ACC112 (cell line): ENCODE data around the gene CACNG3.
"Not testable (repeated sequence)": the region's sequence is repeated elsewhere in the genome, so short reads cannot be mapped to it uniquely, and the experiment has no call there.

Source experiments
- H2AFZ ChIP-seq: fragments of 200-600 bp; sonication (generic); one replicate; pipeline ENCODE4 v1.6.0; 2017; ENCODE audit warnings: antibody characterized with exemption, low read length; ENCODE audit not compliant: unreplicated experiment
- H3K27ac ChIP-seq: fragments of 200-600 bp; sonication (generic); 2 replicates; pipeline ENCODE4 v1.5.1; 2014; ENCODE audit warnings: low read depth, mild to moderate bottlenecking, antibody characterized with exemption, low read length, moderate library complexity
- H3K27me3 ChIP-seq: fragments of 200-600 bp; sonication (generic); 2 replicates; pipeline ENCODE4 v1.6.1; 2014; ENCODE audit warnings: mild to moderate bottlenecking, antibody characterized with exemption, low read length, moderate library complexity, mixed read lengths; ENCODE audit not compliant: insufficient read depth
- H3K36me3 ChIP-seq: fragments of 200-600 bp; sonication (generic); 2 replicates; pipeline ENCODE4 v1.6.1; 2016; ENCODE audit warnings: mild to moderate bottlenecking, antibody characterized with exemption, low read length, moderate library complexity, mixed read lengths; ENCODE audit not compliant: insufficient read depth
- H3K4me1 ChIP-seq: fragments of 200-600 bp; sonication (generic); one replicate; pipeline ENCODE4 v1.6.1; 2016; ENCODE audit warnings: low read length, mixed read lengths; ENCODE audit not compliant: insufficient read depth, unreplicated experiment, control insufficient read depth
- H3K4me3 ChIP-seq: fragments of 200-600 bp; sonication (generic); 2 replicates; pipeline ENCODE4 v1.5.1; 2014; ENCODE audit warnings: mild to moderate bottlenecking, low read depth, low read length
- H3K79me2 ChIP-seq: fragments of 200-600 bp; sonication (generic); one replicate; pipeline ENCODE4 v1.6.0; 2016; ENCODE audit warnings: low read length; ENCODE audit not compliant: control insufficient read depth, unreplicated experiment, insufficient read depth

Gene CACNG3

DNA sequence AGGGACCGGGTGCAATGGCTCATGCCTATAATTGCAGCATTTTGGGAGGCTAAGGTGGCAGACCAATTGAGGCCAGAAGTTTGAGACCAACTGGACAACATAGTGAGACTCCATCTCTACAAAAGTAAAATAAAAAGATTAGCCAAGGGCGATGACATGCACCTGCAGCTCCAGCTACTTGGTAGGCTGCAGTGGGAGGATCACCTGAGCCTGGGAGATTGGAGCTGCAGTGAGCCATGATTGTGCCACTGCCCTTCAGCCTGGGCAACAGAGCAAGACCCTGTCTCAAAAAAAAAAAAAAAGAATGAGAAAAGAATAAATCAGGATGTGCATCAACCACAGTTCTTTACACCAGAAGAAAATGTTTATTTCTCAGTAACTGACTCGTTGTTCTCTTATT lies 76.0 kb downstream of the CACNG3 start:
- H3K27ac ChIP-seq: no peak overlapping the region
- H3K4me3 ChIP-seq: no peak overlapping the region
- no peaks in the 10 kb centered on the region for H3K27me3 ChIP-seq
- no peaks in the 10 kb centered on the region for H3K79me2 ChIP-seq
- no peaks in the 10 kb centered on the region for H3K4me1 ChIP-seq
- H3K36me3 ChIP-seq: no peaks in the 10 kb centered on the region
- no peak overlapping the region for H2AFZ ChIP-seq

DNA sequence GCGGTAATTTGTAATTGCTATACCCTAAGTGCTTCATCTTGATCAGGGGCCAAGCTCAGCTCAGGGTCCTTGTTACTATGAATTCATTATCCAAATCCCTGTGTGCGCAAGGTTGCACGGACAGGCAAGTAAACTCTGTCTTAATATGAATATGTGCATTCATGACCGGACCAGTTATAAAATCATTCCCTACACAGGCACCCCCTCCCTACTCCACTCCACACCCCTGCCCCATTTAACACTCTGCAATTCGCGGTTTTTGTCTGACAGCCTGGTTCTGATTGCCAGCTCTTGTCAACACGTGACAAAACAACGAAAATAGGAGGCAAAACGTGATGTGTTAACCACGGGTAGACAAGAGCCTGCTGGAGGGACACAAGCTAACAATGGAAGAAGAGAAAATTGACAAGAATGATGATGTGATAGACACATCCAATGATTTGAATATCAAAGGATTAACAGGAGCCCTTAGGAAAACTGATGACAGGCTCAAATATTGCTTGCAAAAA lies 76.5 kb downstream of the CACNG3 start:
- Histone ChIP-seq H3K36me3 (no peaks in the 10 kb centered on the region), H2AFZ (no peak overlapping the region), H3K4me3 (no peak overlapping the region), H3K27ac (no peak overlapping the region), H3K4me1 (no peaks in the 10 kb centered on the region), H3K79me2 (no peaks in the 10 kb centered on the region), H3K27me3 (no peaks in the 10 kb centered on the region)

GRCh38 chr16:24336491-24336890 lies 80.4 kb downstream of the CACNG3 start:
- no peaks in the 10 kb centered on the region for H3K79me2 ChIP-seq
- no peak overlapping the region for H3K27ac ChIP-seq
- 0 out of 2 replicates have a peak, but pooled peaks cover 2% of the 10 kb centered on the region for H3K27me3 ChIP-seq
- no peak overlapping the region for H3K4me3 ChIP-seq
- H3K36me3 ChIP-seq: no peaks in the 10 kb centered on the region
- H2AFZ ChIP-seq: no peak overlapping the region
- H3K4me1 ChIP-seq: no peaks in the 10 kb centered on the region

DNA sequence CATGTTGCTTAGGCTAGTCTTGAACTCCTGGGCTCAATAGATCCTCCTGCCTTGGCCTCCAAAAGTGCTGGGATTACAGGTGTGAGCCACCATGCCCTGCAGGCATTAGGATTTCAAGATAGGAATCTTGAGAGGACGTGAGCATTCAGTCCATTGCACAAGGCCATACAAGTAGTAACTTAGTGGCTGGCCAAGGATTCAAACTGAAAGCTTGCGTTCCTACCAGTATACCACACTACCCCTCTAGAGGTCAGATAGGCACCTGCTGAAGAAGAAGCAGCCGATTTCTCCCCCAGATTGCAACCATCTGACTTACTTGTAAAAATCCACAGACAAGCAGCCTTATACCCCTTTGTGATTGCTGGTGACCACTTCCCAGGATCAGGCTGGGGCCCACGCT lies 80.9 kb downstream of the CACNG3 start:
- H3K36me3 ChIP-seq: no peaks in the 10 kb centered on the region
- 0 out of 2 replicates have a peak, but pooled peaks cover 5% of the 10 kb centered on the region for H3K27me3 ChIP-seq
- no peak overlapping the region for H3K27ac ChIP-seq
- no peak overlapping the region for H2AFZ ChIP-seq
- no peak overlapping the region for H3K4me3 ChIP-seq
- no peaks in the 10 kb centered on the region for H3K4me1 ChIP-seq
- no peaks in the 10 kb centered on the region for H3K79me2 ChIP-seq

DNA sequence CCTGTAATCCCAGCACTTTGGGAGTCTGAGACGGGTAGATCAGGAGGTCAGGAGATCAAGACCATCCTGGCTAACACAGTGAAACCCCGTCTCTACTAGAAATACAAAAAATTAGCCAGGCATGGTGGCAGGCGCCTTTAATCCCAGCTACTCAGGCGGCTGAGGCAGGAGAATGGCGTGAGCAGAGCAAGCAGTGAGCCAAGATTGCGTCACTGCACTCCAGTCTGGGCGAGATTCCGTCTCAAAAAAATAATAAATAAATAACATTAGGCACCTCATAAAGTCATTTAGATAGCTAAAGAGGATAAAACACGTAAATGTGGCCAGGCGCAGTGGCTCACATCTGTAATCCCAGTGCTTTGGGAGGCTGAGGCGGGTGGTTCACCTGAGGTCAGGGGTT lies 87.7 kb downstream of the CACNG3 start:
- not testable (repeated sequence) for H2AFZ ChIP-seq, H3K36me3 ChIP-seq, H3K4me1 ChIP-seq, H3K4me3 ChIP-seq, H3K27ac ChIP-seq, H3K79me2 ChIP-seq, H3K27me3 ChIP-seq

DNA sequence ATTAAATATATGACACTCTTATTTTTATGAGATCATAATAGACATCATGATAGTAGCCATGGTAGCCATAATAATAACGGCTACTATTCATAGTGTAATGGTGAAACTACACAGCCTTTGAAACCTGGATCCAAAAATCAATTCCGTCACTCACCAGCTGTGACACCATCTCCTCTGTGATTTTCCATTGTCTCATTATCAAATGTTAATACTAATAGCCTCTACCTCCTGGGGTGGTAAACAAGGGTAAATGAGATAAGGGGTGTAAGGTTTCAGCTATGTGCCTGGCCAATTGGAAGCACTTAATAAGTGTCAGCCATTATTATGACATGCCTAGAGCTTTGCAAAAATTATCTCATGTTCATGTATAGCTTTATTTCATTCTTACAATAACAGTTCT lies 88.6 kb downstream of the CACNG3 start:
- Histone ChIP-seq H3K4me3 (no peak overlapping the region), H2AFZ (no peak overlapping the region), H3K79me2 (no peaks in the 10 kb centered on the region), H3K36me3 (no peaks in the 10 kb centered on the region), H3K27ac (no peak overlapping the region), H3K4me1 (no peaks in the 10 kb centered on the region), H3K27me3 (0 out of 2 replicates have a peak, but pooled peaks cover 5% of the 10 kb centered on the region)

DNA sequence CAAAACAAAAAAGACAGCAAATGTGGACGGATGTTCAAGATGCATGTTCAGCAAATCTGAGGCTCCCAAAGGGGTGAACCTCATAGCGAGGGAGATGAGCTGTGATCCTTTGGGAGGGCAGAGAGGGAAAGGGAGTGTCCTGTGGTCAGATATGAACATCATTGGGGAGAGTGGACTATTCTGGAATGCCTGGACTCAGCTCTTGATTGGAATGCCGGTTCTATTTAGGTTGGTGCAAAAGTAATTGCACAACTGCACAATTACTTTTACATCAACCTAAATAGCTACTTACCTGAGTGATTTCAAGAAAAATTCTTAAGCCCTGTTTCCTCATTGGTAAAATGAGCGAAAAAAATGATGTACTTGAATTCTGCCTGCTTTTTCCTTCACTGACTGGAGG lies 89.6 kb downstream of the CACNG3 start:
- Histone ChIP-seq H3K27ac (no peak overlapping the region), H2AFZ (no peak overlapping the region), H3K4me1 (no peaks in the 10 kb centered on the region), H3K36me3 (no peaks in the 10 kb centered on the region), H3K27me3 (0 out of 2 replicates have a peak, but pooled peaks cover 5% of the 10 kb centered on the region), H3K4me3 (no peak overlapping the region), H3K79me2 (no peaks in the 10 kb centered on the region)

- H3K4me3 ChIP-seq: no peak overlapping the region
- H3K27me3 ChIP-seq: no peaks in the 10 kb centered on the region
- H3K4me1 ChIP-seq: no peaks in the 10 kb centered on the region
- H3K36me3 ChIP-seq: no peaks in the 10 kb centered on the region
- H2AFZ ChIP-seq: no peak overlapping the region
- H3K79me2 ChIP-seq: no peaks in the 10 kb centered on the region
- H3K27ac ChIP-seq: no peak overlapping the region
Observed at GRCh38 chr16:24346734-24347133, 90.6 kb downstream of the CACNG3 start.

DNA sequence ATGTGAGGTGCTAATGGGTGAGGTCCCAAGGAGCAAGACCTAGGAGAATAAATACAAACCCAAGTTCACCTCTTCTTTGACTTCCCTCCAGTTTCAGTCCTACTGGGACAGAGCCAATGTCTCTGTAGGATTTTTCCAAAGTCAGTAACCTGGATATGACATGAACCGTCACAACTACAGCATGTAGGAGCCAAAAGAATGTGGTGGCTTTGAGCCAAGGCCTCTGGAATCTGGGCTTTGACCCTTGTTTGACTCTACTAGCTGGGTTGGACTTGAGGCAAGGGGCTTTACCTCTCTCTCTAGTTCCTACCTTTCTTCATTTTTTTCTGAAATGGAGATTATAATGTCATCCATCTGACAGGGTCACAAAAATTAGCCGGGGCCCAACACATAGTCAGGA lies 91.4 kb downstream of the CACNG3 start:
- Histone ChIP-seq H3K27me3 (no peaks in the 10 kb centered on the region), H3K4me1 (no peaks in the 10 kb centered on the region), H3K4me3 (no peak overlapping the region), H3K36me3 (no peaks in the 10 kb centered on the region), H2AFZ (no peak overlapping the region), H3K79me2 (no peaks in the 10 kb centered on the region), H3K27ac (no peak overlapping the region)

GRCh38 chr16:24348545-24349290 lies 92.6 kb downstream of the CACNG3 start:
- H3K27ac ChIP-seq: no peak overlapping the region
- H3K4me3 ChIP-seq: no peak overlapping the region
- H2AFZ ChIP-seq: no peak overlapping the region
- no peaks in the 10 kb centered on the region for H3K27me3 ChIP-seq
- no peaks in the 10 kb centered on the region for H3K79me2 ChIP-seq
- H3K36me3 ChIP-seq: no peaks in the 10 kb centered on the region
- no peaks in the 10 kb centered on the region for H3K4me1 ChIP-seq

DNA sequence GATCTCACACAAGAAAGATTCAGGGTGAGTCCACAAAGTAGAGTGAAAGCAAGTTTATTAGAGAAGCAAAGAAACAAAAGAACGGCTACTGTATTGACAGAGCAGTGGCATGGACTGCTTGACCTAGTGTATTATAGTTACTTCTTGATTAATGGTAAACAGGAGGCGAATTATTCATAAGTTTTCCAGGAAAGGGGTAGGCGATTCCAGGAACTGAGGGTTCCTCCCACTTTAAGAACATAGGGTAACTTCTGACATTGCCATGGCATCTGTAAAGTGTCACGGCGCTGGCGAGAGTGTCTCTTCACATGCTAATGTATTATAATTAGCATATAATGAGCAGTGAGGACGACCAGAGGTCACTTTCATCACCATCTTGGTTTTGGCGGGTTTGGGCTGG lies 93.2 kb downstream of the CACNG3 start:
- no peaks in the 10 kb centered on the region for H3K4me1 ChIP-seq
- H3K36me3 ChIP-seq: no peaks in the 10 kb centered on the region
- H3K27me3 ChIP-seq: no peaks in the 10 kb centered on the region
- no peaks in the 10 kb centered on the region for H3K79me2 ChIP-seq
- H2AFZ ChIP-seq: no peak overlapping the region
- no peak overlapping the region for H3K27ac ChIP-seq
- H3K4me3 ChIP-seq: no peak overlapping the region
